LNCAP (cell line): ENCODE results near the gene S1PR4.

ENCODE experiments used
- TF ChIP-seq, protein P1 (sequence below): fragments of 450-650 bp; IDR thresholded peaks from 2 replicates; pipeline ENCODE4 v1.5.1; 2017; ENCODE audit warnings: mild to moderate bottlenecking

S1PR4 gene

GRCh38 chr19:3148503-3148902 lies 30.1 kb upstream of the S1PR4 start:
- TF ChIP-seq, protein P1, sequence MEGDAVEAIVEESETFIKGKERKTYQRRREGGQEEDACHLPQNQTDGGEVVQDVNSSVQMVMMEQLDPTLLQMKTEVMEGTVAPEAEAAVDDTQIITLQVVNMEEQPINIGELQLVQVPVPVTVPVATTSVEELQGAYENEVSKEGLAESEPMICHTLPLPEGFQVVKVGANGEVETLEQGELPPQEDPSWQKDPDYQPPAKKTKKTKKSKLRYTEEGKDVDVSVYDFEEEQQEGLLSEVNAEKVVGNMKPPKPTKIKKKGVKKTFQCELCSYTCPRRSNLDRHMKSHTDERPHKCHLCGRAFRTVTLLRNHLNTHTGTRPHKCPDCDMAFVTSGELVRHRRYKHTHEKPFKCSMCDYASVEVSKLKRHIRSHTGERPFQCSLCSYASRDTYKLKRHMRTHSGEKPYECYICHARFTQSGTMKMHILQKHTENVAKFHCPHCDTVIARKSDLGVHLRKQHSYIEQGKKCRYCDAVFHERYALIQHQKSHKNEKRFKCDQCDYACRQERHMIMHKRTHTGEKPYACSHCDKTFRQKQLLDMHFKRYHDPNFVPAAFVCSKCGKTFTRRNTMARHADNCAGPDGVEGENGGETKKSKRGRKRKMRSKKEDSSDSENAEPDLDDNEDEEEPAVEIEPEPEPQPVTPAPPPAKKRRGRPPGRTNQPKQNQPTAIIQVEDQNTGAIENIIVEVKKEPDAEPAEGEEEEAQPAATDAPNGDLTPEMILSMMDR: no peak

DNA sequence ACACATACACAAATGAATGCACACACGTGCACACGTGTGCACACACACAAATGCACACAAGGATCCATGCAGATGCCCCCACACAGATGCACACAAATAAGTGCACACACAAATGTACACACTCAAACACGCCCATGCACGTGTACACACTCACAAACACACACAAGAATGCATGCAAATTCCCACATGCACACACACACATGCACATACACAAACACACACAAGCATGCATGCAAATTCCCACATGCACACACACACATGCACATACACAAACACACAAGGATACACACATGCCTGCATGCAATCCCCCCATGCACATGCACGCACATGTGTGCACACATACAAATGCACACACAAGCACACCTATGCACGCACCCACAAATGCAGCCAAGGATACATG lies 29.5 kb upstream of the S1PR4 start:
- TF ChIP-seq, protein P1: no peak

- TF ChIP-seq, protein P1: no peak
Measured at GRCh38 chr19:3149526-3150505, 28.8 kb upstream of the S1PR4 start.

GRCh38 chr19:3150739-3151329 lies 27.7 kb upstream of the S1PR4 start:
- TF ChIP-seq, protein P1: no peak

- TF ChIP-seq, protein P1: no peak
Measured at GRCh38 chr19:3151563-3152418, 26.8 kb upstream of the S1PR4 start.

DNA sequence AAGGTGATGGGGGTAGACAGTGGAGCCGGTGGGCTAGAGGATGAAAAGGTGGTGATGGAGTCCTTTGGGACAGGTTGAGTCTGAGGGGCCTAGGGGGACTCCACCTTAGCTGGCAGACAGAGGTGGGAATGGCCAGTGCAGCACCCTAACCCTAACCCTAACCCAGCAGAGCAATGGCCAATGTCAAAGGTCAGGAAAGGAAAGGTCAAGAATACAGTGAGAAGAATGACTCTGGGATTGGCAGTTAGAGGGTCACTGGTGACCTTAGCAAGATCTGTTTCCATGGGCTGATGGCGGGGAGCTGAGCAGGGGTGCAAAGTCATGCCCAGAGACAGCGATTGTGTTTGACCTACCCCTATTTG lies 26.2 kb upstream of the S1PR4 start:
- TF ChIP-seq, protein P1: no peak
